ENCODE results near the gene YARS1.

The YARS1 gene

DNA sequence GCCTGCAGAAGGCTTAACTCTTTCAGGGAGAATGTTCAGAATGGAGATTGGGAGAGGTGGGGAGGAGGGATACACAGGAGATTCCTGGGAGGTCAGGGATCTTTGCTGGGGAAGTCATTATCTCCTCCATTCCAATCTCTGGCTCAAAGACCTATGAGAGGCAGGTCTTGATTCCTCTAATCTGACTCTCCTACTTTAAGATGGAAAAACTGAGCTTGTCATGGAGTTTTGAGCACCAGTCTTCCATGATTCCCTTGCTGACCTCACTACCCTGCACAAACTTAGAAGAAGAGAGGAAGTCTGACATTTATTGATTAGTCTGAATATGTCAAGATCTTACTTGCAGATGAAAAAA is 73.1 kb downstream of the YARS1 start:
- Histone ChIP-seq H3K27ac (ENCODE audit: low read depth, low read length) (no peak overlapping the region), H3K4me2 (ENCODE audit: low read length) (no peak overlapping the region), H3K27me3 (ENCODE audit: control insufficient read depth, low read length) (peaks cover 46% of the 10 kb centered on the region), H4K20me1 (ENCODE audit: control insufficient read depth, insufficient read depth, low read depth, low read length) (no peaks in the 10 kb centered on the region), H3K9me3 (ENCODE audit: control insufficient read depth, insufficient read depth, low read length) (no peaks in the 10 kb centered on the region), H3K36me3 (ENCODE audit: control insufficient read depth, low read length) (no peaks in the 10 kb centered on the region), H3F3A (ENCODE audit: control insufficient read depth, insufficient read depth) (no peaks in the 10 kb centered on the region), H3K9me2 (replicated peaks; ENCODE audit: control insufficient read depth, low read length) (no peaks in the 10 kb centered on the region), H3K79me2 (ENCODE audit: control insufficient read depth, low read length) (no peaks in the 10 kb centered on the region), H3K4me1 (ENCODE audit: control insufficient read depth, low read length) (no peaks in the 10 kb centered on the region), H3K4me3 (ENCODE audit: low read length) (no peak overlapping the region)
- no peak for TF ChIP-seq EZH2phosphoT487 (IDR thresholded peaks at IDR 0.05; ENCODE audit: borderline replicate concordance, low read length)
- TF ChIP-seq, protein P1, sequence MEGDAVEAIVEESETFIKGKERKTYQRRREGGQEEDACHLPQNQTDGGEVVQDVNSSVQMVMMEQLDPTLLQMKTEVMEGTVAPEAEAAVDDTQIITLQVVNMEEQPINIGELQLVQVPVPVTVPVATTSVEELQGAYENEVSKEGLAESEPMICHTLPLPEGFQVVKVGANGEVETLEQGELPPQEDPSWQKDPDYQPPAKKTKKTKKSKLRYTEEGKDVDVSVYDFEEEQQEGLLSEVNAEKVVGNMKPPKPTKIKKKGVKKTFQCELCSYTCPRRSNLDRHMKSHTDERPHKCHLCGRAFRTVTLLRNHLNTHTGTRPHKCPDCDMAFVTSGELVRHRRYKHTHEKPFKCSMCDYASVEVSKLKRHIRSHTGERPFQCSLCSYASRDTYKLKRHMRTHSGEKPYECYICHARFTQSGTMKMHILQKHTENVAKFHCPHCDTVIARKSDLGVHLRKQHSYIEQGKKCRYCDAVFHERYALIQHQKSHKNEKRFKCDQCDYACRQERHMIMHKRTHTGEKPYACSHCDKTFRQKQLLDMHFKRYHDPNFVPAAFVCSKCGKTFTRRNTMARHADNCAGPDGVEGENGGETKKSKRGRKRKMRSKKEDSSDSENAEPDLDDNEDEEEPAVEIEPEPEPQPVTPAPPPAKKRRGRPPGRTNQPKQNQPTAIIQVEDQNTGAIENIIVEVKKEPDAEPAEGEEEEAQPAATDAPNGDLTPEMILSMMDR (IDR thresholded peaks at IDR 0.05; ENCODE audit: low read depth, low read length, poor library complexity, severe bottlenecking) = no peak

DNA sequence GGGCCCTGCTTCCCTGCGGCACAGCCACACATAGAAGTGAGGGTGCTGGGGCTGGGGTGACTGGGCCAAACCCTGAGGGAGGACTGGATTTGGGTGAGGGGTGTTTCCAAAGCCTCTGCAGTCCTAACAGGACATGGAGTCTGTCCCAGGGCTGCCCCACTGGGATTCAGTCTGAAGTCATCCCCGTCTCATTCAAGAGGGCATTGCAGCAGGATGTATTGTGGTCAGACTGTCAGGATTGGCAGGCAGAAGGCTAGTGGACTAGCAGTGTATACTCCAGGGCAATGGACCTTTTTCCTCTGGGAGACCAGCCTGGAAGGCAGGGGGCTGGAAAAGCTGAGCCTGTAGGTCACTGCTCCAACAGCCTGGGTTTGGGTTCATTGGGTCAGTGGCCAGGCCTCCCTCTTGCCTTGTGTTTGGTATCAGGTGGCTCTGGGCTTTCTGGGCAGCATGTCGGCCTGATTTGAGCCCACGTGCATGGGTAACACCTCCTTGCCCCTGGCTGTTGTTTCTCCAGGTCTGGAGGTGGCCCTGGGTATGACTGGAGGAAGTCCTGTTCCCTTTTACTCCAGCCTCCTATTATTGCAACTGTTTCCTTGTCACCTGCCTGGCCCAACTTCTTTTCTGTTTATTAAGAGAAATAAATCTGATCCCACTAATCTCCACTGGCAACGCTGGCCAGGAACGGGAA is 73.6 kb downstream of the YARS1 start:
- no peaks in the 10 kb centered on the region for H3K4me1 ChIP-seq (ENCODE audit: control insufficient read depth, low read length)
- no peaks in the 10 kb centered on the region for H3K36me3 ChIP-seq (ENCODE audit: control insufficient read depth, low read length)
- TF ChIP-seq, protein P1 (IDR thresholded peaks at IDR 0.05; ENCODE audit: low read depth, low read length, poor library complexity, severe bottlenecking) = no peak
- no peak for TF ChIP-seq EZH2phosphoT487 (IDR thresholded peaks at IDR 0.05; ENCODE audit: borderline replicate concordance, low read length)
- no peaks in the 10 kb centered on the region for H3K9me2 ChIP-seq (replicated peaks; ENCODE audit: control insufficient read depth, low read length)
- H4K20me1 ChIP-seq (ENCODE audit: control insufficient read depth, insufficient read depth, low read depth, low read length) = no peaks in the 10 kb centered on the region
- no peaks in the 10 kb centered on the region for H3K79me2 ChIP-seq (ENCODE audit: control insufficient read depth, low read length)
- H3K4me2 ChIP-seq (ENCODE audit: low read length) = no peak overlapping the region
- no peak overlapping the region for H3K4me3 ChIP-seq (ENCODE audit: low read length)
- H3K9me3 ChIP-seq (ENCODE audit: control insufficient read depth, insufficient read depth, low read length) = no peaks in the 10 kb centered on the region
- no peak overlapping the region for H3K27ac ChIP-seq (ENCODE audit: low read depth, low read length)
- no peaks in the 10 kb centered on the region for H3F3A ChIP-seq (ENCODE audit: control insufficient read depth, insufficient read depth)
- peaks cover 46% of the 10 kb centered on the region for H3K27me3 ChIP-seq (ENCODE audit: control insufficient read depth, low read length)

DNA sequence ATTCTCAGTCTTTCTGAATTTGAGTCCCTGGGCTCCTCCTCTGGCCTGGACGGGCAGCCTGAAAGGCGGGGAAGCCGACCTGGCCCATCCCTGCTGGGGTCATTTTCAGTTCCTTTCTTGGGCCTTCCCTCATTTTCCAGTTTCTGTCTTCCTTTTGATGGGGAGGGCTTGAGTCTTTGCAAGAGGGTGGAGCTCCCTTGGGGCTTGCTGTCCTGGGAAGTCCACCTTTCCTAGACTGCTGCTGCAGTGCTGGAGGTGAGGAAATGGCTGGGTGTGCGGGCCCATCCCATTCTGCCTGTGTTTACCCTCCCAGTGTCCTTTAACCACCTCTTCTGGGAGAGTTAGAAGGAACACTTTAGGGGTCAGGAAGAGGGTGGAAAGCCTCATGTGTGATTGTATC is 74.2 kb downstream of the YARS1 start:
- no peaks in the 10 kb centered on the region for H3K9me3 ChIP-seq (ENCODE audit: control insufficient read depth, insufficient read depth, low read length)
- H3K79me2 ChIP-seq (ENCODE audit: control insufficient read depth, low read length) = no peaks in the 10 kb centered on the region
- TF ChIP-seq EZH2phosphoT487 (IDR thresholded peaks at IDR 0.05; ENCODE audit: borderline replicate concordance, low read length) = no peak
- TF ChIP-seq, protein P1 (IDR thresholded peaks at IDR 0.05; ENCODE audit: low read depth, low read length, poor library complexity, severe bottlenecking) = no peak
- no peaks in the 10 kb centered on the region for H3K4me1 ChIP-seq (ENCODE audit: control insufficient read depth, low read length)
- H3K27ac ChIP-seq (ENCODE audit: low read depth, low read length) = no peak overlapping the region
- no peak overlapping the region for H3K4me3 ChIP-seq (ENCODE audit: low read length)
- no peak overlapping the region for H3K4me2 ChIP-seq (ENCODE audit: low read length)
- H3K27me3 ChIP-seq (ENCODE audit: control insufficient read depth, low read length) = peaks cover 46% of the 10 kb centered on the region
- H3F3A ChIP-seq (ENCODE audit: control insufficient read depth, insufficient read depth) = no peaks in the 10 kb centered on the region
- H3K9me2 ChIP-seq (replicated peaks; ENCODE audit: control insufficient read depth, low read length) = no peaks in the 10 kb centered on the region
- H3K36me3 ChIP-seq (ENCODE audit: control insufficient read depth, low read length) = no peaks in the 10 kb centered on the region
- no peaks in the 10 kb centered on the region for H4K20me1 ChIP-seq (ENCODE audit: control insufficient read depth, insufficient read depth, low read depth, low read length)
